Measurements from ENCODE around the gene ZFTA. TPM values are rescaled to one million over a fixed set of nuclear protein-coding genes. Genes with fewer than 3 reads are reported as not detected.
A peak's percentile ranks its signal among the peaks of the same experiment; 100 is the strongest.

Gene ZFTA
- total RNA-seq, 1 experiment from 2014 or later, result 44.7 TPM

- TF ChIP-seq SMAD3 (CRISPR knock-in tag; IDR thresholded peaks at IDR 0.05; ENCODE audit: borderline replicate concordance) (0 out of 2 replicates have a peak, but pooled peaks have one; percentile 44), MAX (CRISPR knock-in tag; IDR thresholded peaks at IDR 0.05) (peak; percentile 54; the same call in 1 of the 2 replicates), ZNF121 (CRISPR knock-in tag; IDR thresholded peaks at IDR 0.05) (no peak), ZNF232 (CRISPR knock-in tag; IDR thresholded peaks at IDR 0.05) (0 out of 2 replicates have a peak, but pooled peaks have one; percentile 38), TP53 (CRISPR knock-in tag; IDR thresholded peaks at IDR 0.05) (no peak)
Observed at GRCh38 chr11:63767565-63768236, 874 bp downstream of the ZFTA start (continued).

DNA sequence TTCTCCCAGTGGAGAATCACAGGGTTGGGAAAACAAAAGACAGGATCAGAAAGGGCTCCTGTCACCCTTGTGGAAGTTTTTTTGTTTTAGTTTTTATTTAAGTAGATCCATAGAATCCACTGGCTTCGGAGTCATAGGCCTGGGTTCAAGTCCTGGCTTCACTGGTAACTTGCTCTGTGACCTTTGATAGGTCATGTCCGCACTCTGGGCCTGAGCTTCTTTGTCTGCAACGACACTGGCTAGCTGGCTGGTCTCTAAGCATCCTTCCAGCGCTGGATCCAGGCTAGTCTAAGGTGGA, 1.4 kb downstream of the ZFTA start:
- H3K4me3 Mint-ChIP-seq, result peak overlapping the region; percentile 98
- POLR2A ChIA-PET, result interaction anchor here (0.6 to 1.5 kb wide), 3 partner anchors 46 to 170 kb away, joined by 3 to 6 read pairs (median 3); no protein-coding TSS in a partner anchor
- peak overlapping the region; percentile 98 for H3K27ac Mint-ChIP-seq
- peaks cover 22% of the 10 kb centered on the region for H3K27me3 Mint-ChIP-seq (ENCODE audit: low read depth)
- H3K9me3 Mint-ChIP-seq, result no peaks in the 10 kb centered on the region
- CTCF ChIA-PET, result interaction anchor here (0.8 to 3.4 kb wide), 16 partner anchors 12 to 381 kb away, joined by 3 to 26 read pairs (median 7); partner anchors contain the start of genes MARK2, NAA40, RCOR2 and SPINDOC
- ATAC-seq, result no peak
- H3K4me1 Mint-ChIP-seq, result peaks cover 36% of the 10 kb centered on the region
- no peaks in the 10 kb centered on the region for H3K36me3 Mint-ChIP-seq
- no peak for DNase-seq (ENCODE audit: low spot score)
- no peak for TF ChIP-seq NR2C2 (CRISPR knock-in tag; IDR thresholded peaks at IDR 0.05)

DNA sequence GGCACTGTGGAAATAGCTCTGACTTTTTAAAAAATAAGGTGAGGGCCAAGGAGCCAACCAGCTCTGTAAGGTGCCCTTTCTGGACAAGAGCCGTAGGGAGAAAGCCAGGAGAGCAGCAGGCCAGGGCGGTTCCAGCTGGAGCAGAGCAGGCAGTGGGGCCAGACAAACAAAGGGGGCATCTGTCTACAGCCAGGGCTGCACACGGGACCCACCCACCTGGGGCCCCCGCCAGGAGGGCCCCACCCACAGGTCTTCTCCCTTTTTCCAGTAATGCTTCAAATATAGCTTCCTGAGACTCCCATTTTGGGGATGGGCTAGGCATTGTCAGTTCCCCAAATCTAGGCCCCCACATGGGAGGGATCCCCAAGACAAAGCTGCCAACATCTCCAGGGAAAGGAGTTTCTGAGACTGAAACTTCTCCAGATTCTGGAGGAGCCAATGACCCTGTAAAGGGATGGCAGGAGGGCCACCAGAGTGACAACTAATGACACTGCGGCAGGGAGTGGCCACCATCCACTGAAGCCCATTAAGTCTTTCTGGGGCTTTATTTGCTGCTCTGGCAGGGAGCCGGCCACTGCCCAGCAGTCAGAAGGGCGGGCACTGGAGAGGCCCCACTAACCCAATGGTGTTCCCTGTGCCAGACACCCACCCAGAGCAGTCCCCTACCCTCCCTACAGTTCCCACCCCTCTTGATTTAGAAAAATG, 1.9 kb downstream of the ZFTA start:
- no peak for DNase-seq (ENCODE audit: low spot score)
- Mint-ChIP-seq H3K9me3 (no peaks in the 10 kb centered on the region), H3K36me3 (no peaks in the 10 kb centered on the region), H3K27ac (no peak overlapping the region), H3K4me1 (peaks cover 34% of the 10 kb centered on the region), H3K4me3 (peak overlapping the region; percentile 98), H3K27me3 (ENCODE audit: low read depth) (peaks cover 19% of the 10 kb centered on the region)
- CTCF ChIA-PET, result interaction anchor here (0.6 to 3.4 kb wide), 12 partner anchors 45 to 381 kb away, joined by 3 to 26 read pairs (median 6); partner anchors contain the start of genes MARK2, NAA40, RCOR2 and SPINDOC
- POLR2A ChIA-PET, result interaction anchor here (0.5 to 1.5 kb wide), 3 partner anchors 47 to 680 kb away, joined by 3 to 6 read pairs (median 3); no protein-coding TSS in a partner anchor
- ATAC-seq, result no peak
- TF ChIP-seq, protein P1, sequence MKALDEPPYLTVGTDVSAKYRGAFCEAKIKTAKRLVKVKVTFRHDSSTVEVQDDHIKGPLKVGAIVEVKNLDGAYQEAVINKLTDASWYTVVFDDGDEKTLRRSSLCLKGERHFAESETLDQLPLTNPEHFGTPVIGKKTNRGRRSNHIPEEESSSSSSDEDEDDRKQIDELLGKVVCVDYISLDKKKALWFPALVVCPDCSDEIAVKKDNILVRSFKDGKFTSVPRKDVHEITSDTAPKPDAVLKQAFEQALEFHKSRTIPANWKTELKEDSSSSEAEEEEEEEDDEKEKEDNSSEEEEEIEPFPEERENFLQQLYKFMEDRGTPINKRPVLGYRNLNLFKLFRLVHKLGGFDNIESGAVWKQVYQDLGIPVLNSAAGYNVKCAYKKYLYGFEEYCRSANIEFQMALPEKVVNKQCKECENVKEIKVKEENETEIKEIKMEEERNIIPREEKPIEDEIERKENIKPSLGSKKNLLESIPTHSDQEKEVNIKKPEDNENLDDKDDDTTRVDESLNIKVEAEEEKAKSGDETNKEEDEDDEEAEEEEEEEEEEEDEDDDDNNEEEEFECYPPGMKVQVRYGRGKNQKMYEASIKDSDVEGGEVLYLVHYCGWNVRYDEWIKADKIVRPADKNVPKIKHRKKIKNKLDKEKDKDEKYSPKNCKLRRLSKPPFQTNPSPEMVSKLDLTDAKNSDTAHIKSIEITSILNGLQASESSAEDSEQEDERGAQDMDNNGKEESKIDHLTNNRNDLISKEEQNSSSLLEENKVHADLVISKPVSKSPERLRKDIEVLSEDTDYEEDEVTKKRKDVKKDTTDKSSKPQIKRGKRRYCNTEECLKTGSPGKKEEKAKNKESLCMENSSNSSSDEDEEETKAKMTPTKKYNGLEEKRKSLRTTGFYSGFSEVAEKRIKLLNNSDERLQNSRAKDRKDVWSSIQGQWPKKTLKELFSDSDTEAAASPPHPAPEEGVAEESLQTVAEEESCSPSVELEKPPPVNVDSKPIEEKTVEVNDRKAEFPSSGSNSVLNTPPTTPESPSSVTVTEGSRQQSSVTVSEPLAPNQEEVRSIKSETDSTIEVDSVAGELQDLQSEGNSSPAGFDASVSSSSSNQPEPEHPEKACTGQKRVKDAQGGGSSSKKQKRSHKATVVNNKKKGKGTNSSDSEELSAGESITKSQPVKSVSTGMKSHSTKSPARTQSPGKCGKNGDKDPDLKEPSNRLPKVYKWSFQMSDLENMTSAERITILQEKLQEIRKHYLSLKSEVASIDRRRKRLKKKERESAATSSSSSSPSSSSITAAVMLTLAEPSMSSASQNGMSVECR (CRISPR knock-in tag; IDR thresholded peaks at IDR 0.05; ENCODE audit: borderline replicate concordance), result no peak
- no peak for TF ChIP-seq FOXP1 (CRISPR knock-in tag; IDR thresholded peaks at IDR 0.05; ENCODE audit: borderline replicate concordance)
- TF ChIP-seq ELF4 (CRISPR knock-in tag; IDR thresholded peaks at IDR 0.05; ENCODE audit: low read depth), result no peak
- TF ChIP-seq ERG (CRISPR knock-in tag; IDR thresholded peaks at IDR 0.05), result no peak
- no peak for TF ChIP-seq OVOL2 (CRISPR knock-in tag; IDR thresholded peaks at IDR 0.05; ENCODE audit: borderline replicate concordance)
- TF ChIP-seq, protein P2, sequence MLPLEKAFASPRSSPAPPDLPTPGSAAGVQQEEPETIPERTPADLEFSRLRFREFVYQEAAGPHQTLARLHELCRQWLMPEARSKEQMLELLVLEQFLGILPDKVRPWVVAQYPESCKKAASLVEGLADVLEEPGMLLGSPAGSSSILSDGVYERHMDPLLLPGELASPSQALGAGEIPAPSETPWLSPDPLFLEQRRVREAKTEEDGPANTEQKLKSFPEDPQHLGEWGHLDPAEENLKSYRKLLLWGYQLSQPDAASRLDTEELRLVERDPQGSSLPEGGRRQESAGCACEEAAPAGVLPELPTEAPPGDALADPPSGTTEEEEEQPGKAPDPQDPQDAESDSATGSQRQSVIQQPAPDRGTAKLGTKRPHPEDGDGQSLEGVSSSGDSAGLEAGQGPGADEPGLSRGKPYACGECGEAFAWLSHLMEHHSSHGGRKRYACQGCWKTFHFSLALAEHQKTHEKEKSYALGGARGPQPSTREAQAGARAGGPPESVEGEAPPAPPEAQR (CRISPR knock-in tag; IDR thresholded peaks at IDR 0.05), result no peak
- TF ChIP-seq EMX1 (CRISPR knock-in tag; IDR thresholded peaks at IDR 0.05), result no peak
- TF ChIP-seq, protein P3, sequence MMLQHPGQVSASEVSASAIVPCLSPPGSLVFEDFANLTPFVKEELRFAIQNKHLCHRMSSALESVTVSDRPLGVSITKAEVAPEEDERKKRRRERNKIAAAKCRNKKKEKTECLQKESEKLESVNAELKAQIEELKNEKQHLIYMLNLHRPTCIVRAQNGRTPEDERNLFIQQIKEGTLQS (CRISPR knock-in tag; conservative IDR thresholded peaks at IDR 0.05), result no peak
- no peak for TF ChIP-seq FOXK1 (CRISPR knock-in tag; IDR thresholded peaks at IDR 0.05)
- no peak for TF ChIP-seq CDX4 (CRISPR knock-in tag; IDR thresholded peaks at IDR 0.05; ENCODE audit: borderline replicate concordance)
- TF ChIP-seq ZNF219 (CRISPR knock-in tag; IDR thresholded peaks at IDR 0.05; ENCODE audit: borderline replicate concordance), result no peak
- no peak for TF ChIP-seq RELA (CRISPR knock-in tag; IDR thresholded peaks at IDR 0.05; ENCODE audit: borderline replicate concordance)
